K562 (cell line): ENCODE results near the gene HMX1. TPM values are rescaled to one million over a fixed set of nuclear protein-coding genes. Genes with fewer than 3 reads are reported as not detected.

Experiments
- ATAC-seq: fragments of 200-7000 bp; cut with Tn5 transposase; 3 replicates; pipeline ENCODE4 v1.9.1; 2020; ENCODE audit warnings: moderate library complexity
- BruUV-seq: library from RNA; stranded (reverse); fragments of 400-500 nt; replicated peaks from 2 replicates; lab custom pipeline; 2021; lab: Mats Ljungman, UMichigan
- CTCF ChIA-PET: fragments of 300-600 bp; formaldehyde crosslinking; extraction: SDS; loops from one replicate; lab custom pipeline; 2021; ENCODE audit warnings: low intra/inter-chr PET ratio; lab: Yijun Ruan, JAX
- POLR2A ChIA-PET: fragments of 300-600, 350-650 bp; sonication (Branson Sonifier 250); formaldehyde crosslinking; extraction: SDS; loops from one replicate; lab custom pipeline; 2021; ENCODE audit warnings: antibody characterized with exemption, inconsistent platforms; lab: Yijun Ruan, JAX
- DNase-seq, 4 experiments: peaks; one replicate each; pipeline versions ENCODE4 v3.0.0 to v3.0.0-alpha.2; 2011 to 2018; ENCODE audit warnings: low spot score in 3 of 4, mixed read lengths in 3 of 4; ENCODE audit errors: extremely low read depth in 1 of 4
- FAIRE-seq: peaks from 2 replicates; lab custom pipeline; 2011; peaks lifted over from hg19 to GRCh38; lab: Jason Lieb, UNC
- H2AFZ ChIP-seq: 2 replicates; pipeline ENCODE4 v1.6.0; 2011; ENCODE audit warnings: low read depth, low read length, control low read depth, inconsistent platforms
- H3K27ac ChIP-seq: fragments of 200-600 bp; 3 replicates; pipeline ENCODE4 v1.8.0; 2011; ENCODE audit warnings: low read depth, mild to moderate bottlenecking, control low read depth, inconsistent platforms, low read length, moderate library complexity, mixed read lengths; ENCODE audit errors: extremely low read depth
- H3K27me3 ChIP-seq, 2 experiments: fragments of 300-600 bp in 1 of 2; 2 replicates in 1 of 2; 3 replicates in 1 of 2; pipeline versions ENCODE4 v1.6.0 to v1.8.0; 2011; ENCODE audit warnings: inconsistent platforms in 2 of 2, low read length in 2 of 2, mild to moderate bottlenecking in 1 of 2, mixed read lengths in 1 of 2, moderate library complexity in 1 of 2; ENCODE audit not compliant: control insufficient read depth in 2 of 2, insufficient read depth in 2 of 2
- H3K36me3 ChIP-seq: fragments of 300-600 bp; 3 replicates; pipeline ENCODE4 v1.8.0; 2011; ENCODE audit warnings: mild to moderate bottlenecking, low read length, inconsistent platforms; ENCODE audit not compliant: control insufficient read depth, insufficient read depth
- H3K4me1 ChIP-seq, 2 experiments: fragments of 200-600 bp in 1 of 2; replicated peaks in 1 of 2; 2 replicates in 1 of 2; 3 replicates in 1 of 2; pipeline versions ENCODE4 v1.5.1 to v1.8.0; 2011; ENCODE audit warnings: inconsistent platforms in 2 of 2, low read length in 2 of 2, mild to moderate bottlenecking in 1 of 2, mixed read lengths in 1 of 2, moderate library complexity in 1 of 2; ENCODE audit not compliant: control insufficient read depth in 2 of 2, insufficient read depth in 2 of 2
- H3K4me2 ChIP-seq: 2 replicates; pipeline ENCODE4 v1.6.1; 2011; ENCODE audit warnings: low read length, control low read depth, inconsistent platforms, mixed read lengths; ENCODE audit not compliant: insufficient read depth
- H3K4me3 ChIP-seq: fragments of 200-600 bp; sonication (generic), shearing (Covaris generic); 2 replicates; pipeline ENCODE4 v1.5.1; 2016; ENCODE audit warnings: control low read depth, inconsistent platforms
- H3K79me2 ChIP-seq: fragments of 200-600 bp; 3 replicates; pipeline ENCODE4 v1.8.0; 2011; ENCODE audit warnings: low read length, inconsistent platforms; ENCODE audit not compliant: control insufficient read depth, insufficient read depth
- H3K9ac ChIP-seq, 2 experiments: 2 replicates each; pipeline versions ENCODE4 v1.6.0 to v1.6.1; 2011; ENCODE audit warnings: low read depth in 2 of 2, low read length in 2 of 2, control low read depth in 1 of 2, inconsistent platforms in 1 of 2, mild to moderate bottlenecking in 1 of 2, mixed read lengths in 1 of 2; ENCODE audit not compliant: insufficient read depth in 1 of 2
- H3K9me1 ChIP-seq: one replicate; pipeline ENCODE4 v1.6.0; 2011; ENCODE audit warnings: inconsistent platforms, mild to moderate bottlenecking, low read length, moderate library complexity; ENCODE audit not compliant: control insufficient read depth, insufficient read depth
- H3K9me3 ChIP-seq: replicated peaks from 2 replicates; pipeline ENCODE4 v1.5.1; 2011; ENCODE audit warnings: low read depth, low read length, inconsistent platforms; ENCODE audit not compliant: control insufficient read depth, insufficient read depth
- H4K20me1 ChIP-seq: replicated peaks from 2 replicates; pipeline ENCODE4 v1.6.1; 2011; ENCODE audit warnings: low read length, inconsistent platforms, mixed read lengths; ENCODE audit not compliant: control insufficient read depth, insufficient read depth
- CBX3 ChIP-seq, 2 experiments: IDR thresholded peaks; 1 replicate in 1 of 2; 2 replicates in 1 of 2; pipeline ENCODE4 v1.6.1; 2012; ENCODE audit warnings: inconsistent platforms in 2 of 2, low read length in 2 of 2, borderline replicate concordance in 1 of 2, control low read depth in 1 of 2
- CTCF ChIP-seq, 3 experiments: IDR thresholded peaks in 2 of 3; conservative IDR thresholded peaks in 1 of 3; 2 replicates each; pipeline ENCODE4 v1.5.1; 2011 to 2012; ENCODE audit warnings: low read length in 3 of 3, mild to moderate bottlenecking in 3 of 3, control low read depth in 2 of 3, improper control_type of control experiment in 1 of 3, inconsistent platforms in 1 of 3, low read depth in 1 of 3, mixed read lengths in 1 of 3, moderate library complexity in 1 of 3; ENCODE audit not compliant: insufficient read depth in 2 of 3
- E2F5 ChIP-seq: sonication (generic); formaldehyde crosslinking; IDR thresholded peaks from 2 replicates; pipeline ENCODE4 v1.8.0; 2022; ENCODE audit warnings: mild to moderate bottlenecking, missing genetic modification reagents
- MYC ChIP-seq, 2 experiments: fragments of 250-450 bp in 1 of 2; sonication (Bioruptor Pico) in 1 of 2; IDR thresholded peaks; 2 replicates each; pipeline versions ENCODE4 v1.5.1 to v1.6.1; 2012 to 2021; ENCODE audit warnings: low read depth in 2 of 2, borderline replicate concordance in 1 of 2, improper control_type of control experiment in 1 of 2, low read length in 1 of 2, mild to moderate bottlenecking in 1 of 2, moderate library complexity in 1 of 2
- WGBS: fragments of 100-300 bp; shearing (Covaris generic); methylation state at CpG from one replicate; pipeline ENCODE4 v1.1.6; 2016; ENCODE audit warnings: low coverage, mixed read lengths; ENCODE audit not compliant: insufficient coverage; ENCODE audit errors: missing lambda C conversion rate; 5-methylcytosine and 5-hydroxymethylcytosine counted together
- in situ Hi-C: fragments of 300-500 bp; cut with MboI; formaldehyde crosslinking; loops from 4 replicates; pipeline ENCODE4 v1.15.0; 2018; ENCODE audit warnings: inconsistent platforms, mixed read lengths
- intact Hi-C: fragments of 100-400 bp; cut with micrococcal nuclease; formaldehyde crosslinking; loops from 2 replicates; pipeline ENCODE4 v1.14.2; 2022
- polyA plus RNA-seq, 8 experiments: library from polyadenylated mRNA; depleted of rRNA in 4 of 8; stranded (reverse) in 5 of 8; unstranded in 3 of 8; fragments of >200 nt; fragmentation: Nextera tagmentation in 2 of 8; fragmentation: Illumina TruSeq in 1 of 8; extraction: Ambion mirVana in 2 of 8; extraction: Trizol in 1 of 8; gene quantifications; 2 replicates each; pipeline versions ENCODE4 v1.2.1 to v1.2.3, GENCODE V29; 2011 to 2014; ENCODE audit warnings: inconsistent platforms in 1 of 8, missing spikeins in 1 of 8
- total RNA-seq, 7 experiments: library from RNA; depleted of rRNA in 6 of 7; stranded (reverse); fragments of >200 nt in 6 of 7; fragmentation: Illumina TruSeq in 2 of 7; extraction: Trizol in 2 of 7; gene quantifications; 2 replicates each; pipeline versions ENCODE4 v1.2.1 to v1.2.3, GENCODE V29; 2011 to 2021; ENCODE audit warnings: low replicate concordance in 1 of 7

The HMX1 gene
- total and polyA plus RNA-seq, 9 of the 15 experiments (the other 6 are each of a cell fraction or from before 2014, with no cell fraction given) = not detected

- Histone ChIP-seq H3K27me3 (peaks cover 0 to 22% of the 10 kb centered on the region in 2 experiments; a peak in 3 of 5 replicates), H3K27ac (no peak overlapping the region), H3K4me2 (no peak overlapping the region), H4K20me1 (no peaks in the 10 kb centered on the region), H3K9me3 (no peaks in the 10 kb centered on the region), H3K79me2 (no peaks in the 10 kb centered on the region), H3K4me3 (no peak overlapping the region), H3K9me1 (no peaks in the 10 kb centered on the region), H3K9ac (no peak overlapping the region), H3K36me3 (no peaks in the 10 kb centered on the region), H2AFZ (no peak overlapping the region), H3K4me1 (peaks cover 0 to 4% of the 10 kb centered on the region in 2 experiments; a peak in 1 of 5 replicates)
- TF ChIP-seq MYC (IDR thresholded peaks at IDR 0.05; ENCODE audit: low read depth, low read length) = no peak
- TF ChIP-seq MYC (CRISPR knock-in tag; IDR thresholded peaks at IDR 0.05; ENCODE audit: borderline replicate concordance, low read depth) = no peak
- CTCF ChIA-PET = no interaction called here
- DNase-seq (no peak), ATAC-seq (no peak), FAIRE-seq (no peak)
- in situ Hi-C loops (no loop called here), intact Hi-C loops (loop anchor here (5.0 kb wide), 1 partner anchor 202 kb away; no protein-coding TSS in a partner anchor)
- WGBS = under 1% methylated on average over 11 of the region's 13 CpGs
- BruUV-seq = no TSS peak
- POLR2A ChIA-PET = no interaction called here
Measured at GRCh38 chr4:8888856-8889255, 17.2 kb upstream of the HMX1 start.

GRCh38 chr4:8886612-8887406, 15.2 kb upstream of the HMX1 start:
- Histone ChIP-seq H3K27ac (no peak overlapping the region), H3K4me3 (no peak overlapping the region), H2AFZ (no peak overlapping the region), H3K79me2 (no peaks in the 10 kb centered on the region), H3K4me1 (no peaks in the 10 kb centered on the region), H4K20me1 (no peaks in the 10 kb centered on the region), H3K9me1 (no peaks in the 10 kb centered on the region), H3K9me3 (no peaks in the 10 kb centered on the region), H3K27me3 (peaks cover 0 to 15% of the 10 kb centered on the region in 2 experiments; a peak in 3 of 5 replicates), H3K9ac (no peak overlapping the region), H3K36me3 (no peaks in the 10 kb centered on the region), H3K4me2 (no peak overlapping the region)
- ATAC-seq (no peak), DNase-seq (peak in 3 of 4 experiments; percentile 3 to 60 (median 51)), FAIRE-seq (no peak)
- WGBS = 14% methylated on average over 9 of the region's 10 CpGs
- CTCF ChIA-PET = no interaction called here
- in situ Hi-C loops = no loop called here
- intact Hi-C loops = loop anchor here (5.0 kb wide), 1 partner anchor 200 kb away; no protein-coding TSS in a partner anchor
- POLR2A ChIA-PET = no interaction called here
- no TSS peak for BruUV-seq
- TF ChIP-seq CBX3 (IDR thresholded peaks at IDR 0.05; ENCODE audit: borderline replicate concordance in 1 of 2, low read length in 2 of 2) (0 out of 3 replicates have a peak, but pooled peaks of 1 of the 2 experiments have one; percentile 29), E2F5 (CRISPR knock-in tag) (no peak), CTCF (IDR thresholded peaks at IDR 0.05 in 2 of 3, conservative IDR thresholded peaks at IDR 0.05 in 1 of 3; ENCODE audit: insufficient read depth in 2 of 3, low read depth in 1 of 3, low read length in 3 of 3) (peak; percentile 33 to 66 (median 38); a peak in 5 of 6 replicates)
